ENCODE results near the gene GRAMD4.

The GRAMD4 gene

DNA sequence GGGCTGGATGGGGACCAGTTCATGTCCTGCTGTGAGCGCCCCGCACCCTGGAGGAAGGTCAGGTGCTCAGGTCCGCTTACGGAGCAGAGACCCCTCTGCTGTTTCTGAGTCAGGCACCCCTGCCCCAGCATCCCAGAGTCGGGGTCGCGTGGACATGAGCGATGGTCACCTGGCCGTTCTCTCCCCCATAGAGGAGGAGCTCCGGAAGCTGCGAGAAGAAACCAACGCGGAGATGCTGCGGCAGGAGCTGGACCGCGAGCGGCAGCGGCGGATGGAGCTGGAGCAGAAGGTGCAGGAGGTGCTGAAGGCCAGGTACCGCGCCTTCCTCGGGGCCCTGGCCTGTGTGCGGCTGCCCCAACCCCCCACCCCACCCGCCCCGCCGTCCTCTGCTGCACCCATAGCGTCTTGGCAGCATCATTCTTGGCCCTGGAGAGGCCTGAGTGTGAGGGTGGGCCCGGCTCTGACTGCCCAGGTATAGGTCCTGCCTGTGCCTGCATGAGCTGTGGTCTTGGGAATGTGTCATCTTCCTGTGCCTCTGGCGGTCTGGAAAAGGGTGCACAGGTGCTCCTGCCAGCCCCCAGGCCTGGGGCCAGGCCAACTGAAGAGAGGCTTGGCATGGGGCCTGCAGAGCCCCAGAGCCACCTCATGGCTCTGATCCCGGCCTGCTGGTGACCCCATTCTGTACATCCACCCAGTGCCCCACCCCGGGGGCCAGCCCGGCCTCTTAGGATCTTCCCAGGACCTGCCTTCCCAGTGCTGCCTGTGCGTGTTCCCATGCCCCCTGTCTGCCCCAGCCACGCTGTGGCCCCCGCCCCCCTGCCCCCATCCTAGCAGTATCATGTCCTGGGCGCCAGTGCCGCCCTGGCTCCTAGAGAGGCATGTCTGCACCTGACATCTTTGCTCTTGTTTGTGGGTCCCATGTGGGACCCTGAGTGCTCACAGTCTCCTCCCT, 38.1 kb downstream of the GRAMD4 start:
- no peak for DNase-seq

DNA sequence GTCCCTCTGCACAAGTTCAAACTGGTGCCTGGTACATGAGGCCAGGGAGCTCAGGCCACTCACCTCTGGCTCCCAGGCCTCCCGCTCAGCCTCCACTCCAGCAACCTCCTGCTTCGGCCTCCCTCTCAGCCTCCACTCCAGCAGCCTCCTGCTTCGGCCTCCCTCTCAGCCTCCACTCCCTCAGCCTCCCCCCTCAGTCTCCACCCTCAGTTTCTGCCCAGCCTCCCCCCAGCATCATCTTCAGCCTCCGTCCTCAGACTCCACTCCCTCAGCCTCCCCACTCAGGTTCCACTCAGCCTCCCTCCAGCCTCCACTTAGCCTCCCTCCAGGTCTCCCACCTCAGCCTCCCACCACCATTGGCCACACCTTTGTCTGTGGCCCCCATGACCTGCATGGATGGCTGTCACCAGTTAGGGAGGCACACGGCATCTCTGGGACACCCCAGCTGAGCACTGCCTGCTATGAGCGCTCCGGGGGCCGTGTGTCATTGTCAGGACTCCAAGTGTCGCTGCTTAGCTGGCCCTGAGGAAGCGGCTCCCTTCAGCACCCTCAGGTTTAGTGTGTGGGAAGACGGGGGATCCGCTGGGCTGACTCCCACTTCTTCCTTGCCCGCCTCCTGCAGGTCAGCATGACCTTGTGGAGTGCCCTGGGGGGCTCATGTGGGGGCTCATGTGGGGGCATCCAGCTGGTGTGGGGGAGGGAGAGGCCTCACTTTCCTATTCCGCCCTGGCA, 39.0 kb downstream of the GRAMD4 start:
- DNase-seq: no peak

DNA sequence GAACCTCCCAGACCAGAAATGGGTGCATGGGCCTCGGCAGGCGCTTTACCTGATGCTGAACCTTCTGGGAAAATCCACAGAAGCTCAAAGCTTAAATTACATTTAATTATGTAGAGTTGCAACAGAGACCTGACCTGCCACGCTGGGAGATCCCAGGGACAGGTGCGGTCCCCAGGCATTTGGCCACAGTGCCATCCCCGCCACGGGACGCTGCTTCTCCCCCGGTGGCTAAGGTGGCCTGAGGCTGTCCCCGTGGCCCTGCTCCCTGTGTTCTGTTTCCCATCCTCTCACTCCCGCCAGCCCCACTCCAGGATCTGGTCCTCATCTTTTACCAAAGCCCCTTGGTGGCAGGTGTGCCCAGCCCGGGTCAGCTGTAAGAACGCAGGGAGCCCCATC, 39.6 kb downstream of the GRAMD4 start:
- no peak for DNase-seq

DNA sequence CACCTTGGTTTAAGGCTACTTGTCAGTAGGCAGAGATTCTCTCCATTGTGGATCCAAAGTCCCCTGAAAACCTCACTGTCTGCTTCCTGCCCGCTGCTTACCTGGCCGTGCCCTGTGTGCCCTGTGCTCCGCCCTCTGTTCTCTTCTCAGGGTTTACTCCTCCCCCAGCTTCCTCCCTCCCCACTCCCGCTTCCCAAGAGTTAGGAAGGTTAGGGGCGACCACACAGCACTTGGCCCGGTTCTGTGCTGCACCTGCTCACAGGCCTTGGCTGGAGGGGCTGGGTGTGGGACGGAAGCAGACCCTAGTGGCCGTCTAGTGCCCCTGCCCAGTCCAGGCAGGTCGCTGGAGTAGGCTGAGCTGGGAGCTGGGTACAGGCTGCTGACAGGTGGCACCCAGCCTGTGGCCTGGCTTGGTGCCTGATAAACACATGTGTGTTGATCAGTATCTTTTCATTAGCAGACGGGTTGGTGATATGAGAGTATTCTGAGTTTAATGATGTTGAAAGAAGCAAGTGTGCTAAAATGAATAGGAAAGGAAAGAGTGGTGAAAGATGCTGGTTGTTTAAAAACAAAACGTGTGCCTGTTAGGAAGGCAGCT, 40.5 kb downstream of the GRAMD4 start:
- no peak for DNase-seq

DNA sequence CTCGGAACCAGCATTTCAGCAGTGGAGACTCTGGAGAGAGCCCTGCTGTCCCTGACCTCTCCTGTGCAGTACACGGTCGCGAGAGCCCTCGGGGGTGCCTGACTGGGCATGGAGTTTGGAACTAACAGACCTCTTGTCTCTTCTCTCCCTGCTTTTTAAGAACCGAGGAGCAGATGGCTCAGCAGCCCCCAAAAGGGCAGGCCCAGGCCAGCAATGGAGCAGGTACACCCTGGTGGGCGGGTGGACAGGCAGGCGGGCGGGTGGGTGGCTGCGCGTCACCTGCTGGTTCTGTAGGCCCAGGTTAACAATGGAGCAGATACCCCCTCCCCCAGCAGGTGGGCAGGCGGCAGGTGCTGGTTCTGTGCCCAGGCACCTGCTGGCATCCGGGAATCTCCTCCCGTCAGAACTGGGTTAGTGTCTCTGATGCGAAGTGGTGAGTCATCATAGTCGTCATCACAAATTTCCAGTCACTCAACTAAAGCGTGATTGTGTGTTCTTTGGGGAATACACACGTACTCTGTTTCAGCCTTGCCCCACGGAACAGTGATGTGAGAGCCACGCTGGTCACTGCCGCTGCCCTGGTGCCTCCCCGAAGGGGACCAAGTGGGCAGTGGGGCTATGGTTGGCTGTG, 41.1 kb downstream of the GRAMD4 start:
- DNase-seq: no peak

DNA sequence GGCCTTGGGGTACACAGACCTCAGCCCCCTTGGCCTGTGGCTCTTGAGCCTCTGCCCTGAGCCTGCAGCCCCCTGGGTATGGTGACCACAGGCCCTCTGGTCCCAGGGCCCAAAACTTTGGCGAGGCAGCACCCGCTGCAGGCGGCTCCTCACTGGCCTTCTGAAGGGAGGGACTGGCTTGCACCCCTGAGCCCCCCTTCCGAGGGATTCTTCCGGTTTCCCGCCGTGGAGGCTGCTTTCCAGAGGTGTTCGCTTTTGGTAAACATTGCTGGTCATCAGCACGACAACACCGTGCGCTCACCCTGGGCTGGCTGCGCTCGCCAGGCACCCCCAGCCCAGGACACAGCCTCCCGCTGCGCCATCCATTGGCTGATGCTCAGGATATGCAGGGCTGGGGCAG, 42.0 kb downstream of the GRAMD4 start:
- no peak for DNase-seq

DNA sequence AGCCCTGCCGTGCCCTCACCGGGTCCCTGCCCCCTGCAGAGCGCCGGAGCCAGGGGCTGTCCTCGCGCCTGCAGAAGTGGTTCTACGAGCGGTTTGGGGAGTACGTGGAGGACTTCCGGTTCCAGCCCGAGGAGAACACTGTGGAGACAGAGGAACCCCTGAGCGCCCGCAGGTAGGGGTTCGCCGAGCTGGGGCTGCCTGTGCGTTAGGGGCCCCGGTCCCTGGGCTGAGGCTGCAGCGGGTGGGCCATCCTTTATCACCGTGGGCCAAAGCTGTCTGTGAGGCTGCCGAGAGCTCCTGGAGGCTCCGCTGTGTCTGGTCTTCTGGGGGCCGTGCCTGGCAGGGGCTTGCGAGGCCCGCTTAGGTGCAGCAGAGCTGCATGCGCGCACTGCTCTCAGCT, 42.8 kb downstream of the GRAMD4 start:
- DNase-seq: no peak

DNA sequence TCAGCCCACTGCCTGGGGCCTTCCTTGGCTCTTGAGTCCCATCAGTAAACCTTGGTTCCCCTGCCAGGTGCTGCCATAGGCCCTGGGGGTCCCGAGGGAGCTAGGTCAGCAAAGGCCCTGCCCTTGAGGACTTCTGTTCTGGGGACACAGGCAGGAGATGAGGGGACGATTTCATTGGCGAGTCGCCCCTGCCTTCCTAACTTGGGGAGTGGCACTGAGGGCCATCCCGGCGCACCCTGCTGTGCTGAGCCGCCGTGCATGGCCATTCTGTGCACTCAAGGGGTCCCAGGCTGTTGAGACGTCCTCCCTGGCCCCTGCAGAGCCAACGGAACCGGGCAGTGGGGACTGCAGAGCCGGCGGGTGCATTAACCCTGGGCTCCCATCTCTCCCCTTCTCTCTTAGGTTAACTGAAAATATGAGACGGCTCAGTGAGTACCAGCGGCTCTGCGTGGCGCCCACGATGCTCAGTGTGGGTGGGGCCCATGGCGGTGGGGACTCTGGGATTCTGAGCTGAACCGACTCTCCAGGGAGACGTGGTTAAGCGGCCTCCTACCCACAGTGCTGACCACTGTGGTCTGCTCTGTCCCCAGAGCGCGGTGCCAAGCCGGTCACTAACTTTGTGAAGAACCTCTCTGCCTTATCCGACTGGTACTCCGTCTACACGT, 43.4 kb downstream of the GRAMD4 start:
- no peak for DNase-seq

DNA sequence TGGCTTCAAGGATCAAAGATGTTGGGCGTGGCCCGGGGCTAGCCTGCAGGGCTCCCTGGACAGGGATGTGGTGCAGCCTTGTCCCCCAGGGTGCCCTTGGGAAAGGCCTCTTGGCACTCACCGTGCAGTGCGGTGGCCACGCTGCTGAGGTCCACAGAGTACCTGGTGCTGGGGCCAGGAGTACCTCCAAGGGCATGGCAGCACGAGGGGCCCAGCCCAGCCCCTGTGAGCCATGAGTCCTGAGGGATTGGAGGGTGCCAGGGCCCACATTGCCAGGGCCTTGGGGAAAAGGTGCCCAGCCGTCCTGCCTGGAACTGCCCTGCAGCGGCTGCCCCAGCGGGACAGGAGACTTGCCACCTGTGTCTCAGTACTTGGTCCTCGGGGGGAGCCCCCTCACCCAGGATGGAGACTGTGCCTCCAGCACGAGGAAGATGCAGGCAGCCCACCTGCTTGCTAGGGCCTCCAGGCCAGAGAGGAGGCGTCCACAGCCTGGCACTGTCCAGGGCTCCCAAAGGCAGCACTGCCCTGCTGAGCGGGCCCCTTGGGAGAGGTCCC, 44.2 kb downstream of the GRAMD4 start:
- DNase-seq: no peak

DNA sequence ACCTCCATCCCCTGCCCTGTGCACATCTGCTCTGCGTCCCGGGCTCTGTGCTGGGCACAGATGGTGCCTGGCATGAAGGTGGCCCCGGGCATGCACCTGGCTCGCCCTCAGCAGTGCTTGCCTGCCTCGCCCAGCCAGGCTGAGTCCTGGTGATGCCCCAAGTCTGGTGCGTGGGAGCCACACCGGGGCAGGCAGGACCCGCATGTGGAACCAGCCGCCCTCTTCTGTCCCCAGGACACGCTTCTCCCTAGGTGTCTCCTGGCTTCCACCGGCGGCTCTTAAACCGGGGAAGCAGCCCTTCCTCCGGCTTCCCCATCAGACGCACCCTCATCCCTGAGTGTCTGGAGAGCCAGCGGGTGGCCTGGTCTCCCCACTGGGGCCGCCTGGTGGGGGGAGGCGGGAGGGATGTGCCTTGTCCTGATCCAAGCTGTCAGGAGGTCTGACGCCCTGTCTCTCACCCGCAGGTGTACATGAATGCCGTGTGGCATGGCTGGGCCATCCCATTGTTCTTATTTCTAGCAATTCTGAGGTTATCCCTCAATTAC, 45.0 kb downstream of the GRAMD4 start:
- no peak for DNase-seq

DNA sequence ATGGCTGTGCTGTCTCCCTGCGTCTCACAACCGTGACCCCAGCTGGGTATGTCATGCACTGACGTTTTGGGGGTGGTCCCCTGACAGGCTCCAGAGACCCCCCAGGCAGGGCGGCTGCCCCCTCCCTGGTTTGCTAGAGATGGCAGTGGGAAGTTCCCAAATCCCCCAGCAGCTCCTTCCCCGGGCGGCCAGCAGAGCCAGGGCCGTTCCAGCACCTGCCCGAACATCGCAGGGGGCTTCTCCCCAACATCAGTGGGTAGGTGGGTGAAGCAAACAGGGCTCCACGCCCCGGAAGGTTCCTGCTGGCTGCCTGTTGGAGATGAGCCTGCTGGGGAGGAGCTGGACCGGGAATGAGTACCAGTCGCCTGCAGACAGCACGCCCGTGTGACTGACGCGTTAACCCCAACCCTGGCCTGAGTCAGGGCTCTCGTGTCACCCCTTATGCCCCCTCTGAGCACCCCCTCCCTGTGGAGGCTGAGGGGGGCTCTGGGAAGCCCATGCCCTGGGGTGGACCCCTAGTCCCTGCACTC, 45.6 kb downstream of the GRAMD4 start:
- no peak for DNase-seq

DNA sequence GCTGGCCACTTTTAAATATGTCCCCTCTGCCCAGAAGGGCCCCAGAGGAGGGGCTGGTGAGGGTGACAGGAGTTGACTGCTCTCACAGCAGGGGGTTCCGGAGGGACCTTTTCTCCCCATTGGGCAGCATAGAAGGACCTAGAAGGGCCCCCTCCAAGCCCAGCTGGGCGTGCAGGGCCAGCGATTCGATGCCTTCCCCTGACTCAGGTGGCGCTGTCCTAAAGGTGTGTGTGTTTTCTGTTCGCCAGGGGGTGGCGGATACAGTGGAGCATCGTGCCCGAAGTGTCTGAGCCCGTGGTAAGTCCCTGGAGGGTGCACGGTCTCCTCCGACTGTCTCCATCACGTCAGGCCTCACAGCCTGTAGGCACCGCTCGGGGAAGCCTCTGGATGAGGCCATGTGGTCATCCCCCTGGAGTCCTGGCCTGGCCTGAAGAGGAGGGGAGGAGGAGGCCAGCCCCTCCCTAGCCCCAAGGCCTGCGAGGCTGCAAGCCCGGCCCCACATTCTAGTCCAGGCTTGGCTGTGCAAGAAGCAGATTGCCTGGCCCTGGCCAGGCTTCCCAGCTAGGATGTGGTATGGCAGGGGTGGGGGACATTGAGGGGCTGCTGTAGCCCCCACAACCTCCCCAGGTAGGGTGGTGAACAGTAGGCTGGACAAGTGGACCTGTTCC, 46.5 kb downstream of the GRAMD4 start:
- DNase-seq: no peak

DNA sequence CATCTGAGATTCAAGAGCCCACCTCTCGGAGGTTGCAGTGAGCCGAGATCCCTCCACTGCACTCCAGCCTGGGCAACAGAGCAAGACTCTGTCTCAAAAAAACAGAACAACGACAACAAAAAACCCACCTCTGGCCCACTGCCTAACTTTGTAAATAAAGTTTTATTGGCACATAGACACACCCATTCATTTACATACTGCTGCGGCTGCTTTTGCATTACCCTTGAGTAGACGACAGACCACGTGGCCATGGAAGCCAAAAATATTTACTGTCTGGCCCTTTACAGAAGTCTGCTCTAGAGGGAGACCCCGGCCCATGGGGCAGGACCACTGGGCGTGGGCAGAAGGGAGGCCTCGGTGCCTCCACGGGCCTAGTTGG, 47.0 kb downstream of the GRAMD4 start:
- no peak for DNase-seq

DNA sequence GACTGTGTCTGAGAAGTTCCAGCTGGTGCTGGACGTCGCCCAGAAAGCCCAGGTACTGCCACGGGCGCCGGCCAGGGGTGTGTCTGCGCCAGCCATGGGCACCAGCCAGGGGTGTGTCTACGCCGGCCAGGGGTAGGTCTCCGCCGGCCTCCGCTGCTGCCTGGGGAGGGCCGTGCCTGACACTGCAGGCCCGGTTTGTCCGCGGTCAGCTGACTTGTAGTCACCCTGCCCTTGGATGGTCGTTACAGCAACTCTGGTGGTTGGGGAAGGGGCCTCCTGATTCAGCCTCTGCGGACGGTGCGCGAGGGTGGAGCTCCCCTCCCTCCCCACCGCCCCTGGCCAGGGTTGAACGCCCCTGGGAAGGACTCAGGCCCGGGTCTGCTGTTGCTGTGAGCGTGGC, 47.9 kb downstream of the GRAMD4 start:
- DNase-seq: no peak

DNA sequence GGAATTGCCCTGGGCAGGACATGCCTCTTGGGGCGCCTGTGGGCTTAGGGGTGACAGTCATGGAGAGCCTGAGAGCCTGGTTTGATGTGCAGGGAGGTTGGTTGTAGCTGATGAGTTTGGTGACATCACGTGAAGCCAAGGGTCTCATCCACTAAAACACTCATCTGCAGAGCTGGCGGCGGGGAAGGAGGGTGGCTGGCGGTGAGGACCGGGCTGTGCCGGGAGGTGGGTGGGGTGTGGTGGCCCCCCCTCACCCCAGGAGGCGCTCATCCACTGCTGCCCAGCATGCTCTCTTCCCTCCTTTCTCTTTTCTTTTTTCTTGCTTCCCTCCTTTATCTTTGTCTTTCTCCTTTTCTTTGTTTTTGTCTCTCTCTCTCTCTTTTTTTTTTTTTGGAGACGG, 49.0 kb downstream of the GRAMD4 start:
- no peak for DNase-seq

DNA sequence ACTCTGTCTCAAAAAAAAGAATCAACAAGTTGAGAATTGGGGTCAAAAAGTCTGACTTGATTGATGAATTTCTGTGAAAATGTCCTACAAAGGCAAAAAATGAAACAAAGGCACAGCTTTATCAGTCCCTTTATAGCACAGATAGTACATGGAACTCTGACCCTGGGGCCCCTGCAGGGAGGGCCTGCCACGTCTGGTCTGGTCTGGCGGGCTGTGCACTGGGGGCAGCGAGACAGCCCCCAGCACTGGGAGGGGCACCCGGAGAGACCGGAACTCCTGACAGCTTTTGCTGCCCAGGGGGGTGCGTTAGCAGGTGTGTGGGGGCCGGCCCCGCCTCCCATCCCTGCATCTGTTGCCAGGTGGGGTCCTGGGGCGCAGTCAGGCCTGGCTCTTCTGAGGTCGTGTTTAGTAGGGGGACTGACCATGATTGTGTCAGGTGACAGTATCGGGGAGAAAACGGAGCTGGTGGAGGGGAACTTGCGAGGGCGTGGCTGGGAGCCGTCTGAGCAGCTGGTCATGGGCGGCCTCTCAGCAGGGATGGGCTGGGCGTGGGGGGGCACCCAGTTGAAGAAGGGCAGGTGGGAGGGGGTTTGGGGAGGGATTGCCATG, 51.7 kb downstream of the GRAMD4 start:
- DNase-seq: no peak

DNA sequence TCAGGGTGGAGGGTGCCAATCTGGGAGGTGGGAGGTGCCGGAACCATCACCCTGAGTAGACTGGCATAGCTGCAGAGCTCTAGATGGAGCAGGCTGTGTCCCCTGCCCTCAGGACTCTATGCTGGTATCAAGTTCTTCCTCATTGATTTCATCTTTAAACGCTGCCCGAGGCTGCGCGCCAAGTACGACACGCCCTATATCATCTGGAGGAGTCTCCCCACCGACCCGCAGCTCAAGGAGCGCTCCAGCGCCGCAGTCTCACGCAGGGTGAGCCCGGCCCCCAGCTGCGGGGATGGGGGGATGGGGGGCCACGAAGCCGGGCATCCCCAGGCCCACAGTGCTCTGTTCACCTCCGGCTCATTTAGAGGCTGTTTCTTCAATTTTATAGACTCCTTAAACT, 52.5 kb downstream of the GRAMD4 start:
- no peak for DNase-seq

DNA sequence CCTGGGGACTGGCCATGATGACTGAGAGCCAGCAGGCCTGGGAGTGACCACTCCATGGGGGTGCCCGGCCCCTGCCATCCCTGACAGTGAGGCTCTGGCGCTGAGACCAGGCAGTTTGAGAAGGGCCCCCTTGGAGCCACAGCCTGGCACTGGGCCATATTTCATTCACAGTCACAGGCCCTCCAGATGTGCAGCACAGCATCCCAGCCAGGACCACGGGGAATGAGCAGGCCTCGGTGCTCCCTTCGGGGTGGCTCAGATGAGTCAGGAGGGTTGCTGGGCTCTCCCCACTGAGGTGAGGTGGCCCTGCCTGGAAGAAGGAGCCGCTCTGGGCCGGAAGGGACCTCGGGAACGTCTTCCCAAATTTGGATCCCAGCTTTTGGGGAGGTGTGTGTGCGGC, 53.0 kb downstream of the GRAMD4 start:
- no peak for DNase-seq

DNA sequence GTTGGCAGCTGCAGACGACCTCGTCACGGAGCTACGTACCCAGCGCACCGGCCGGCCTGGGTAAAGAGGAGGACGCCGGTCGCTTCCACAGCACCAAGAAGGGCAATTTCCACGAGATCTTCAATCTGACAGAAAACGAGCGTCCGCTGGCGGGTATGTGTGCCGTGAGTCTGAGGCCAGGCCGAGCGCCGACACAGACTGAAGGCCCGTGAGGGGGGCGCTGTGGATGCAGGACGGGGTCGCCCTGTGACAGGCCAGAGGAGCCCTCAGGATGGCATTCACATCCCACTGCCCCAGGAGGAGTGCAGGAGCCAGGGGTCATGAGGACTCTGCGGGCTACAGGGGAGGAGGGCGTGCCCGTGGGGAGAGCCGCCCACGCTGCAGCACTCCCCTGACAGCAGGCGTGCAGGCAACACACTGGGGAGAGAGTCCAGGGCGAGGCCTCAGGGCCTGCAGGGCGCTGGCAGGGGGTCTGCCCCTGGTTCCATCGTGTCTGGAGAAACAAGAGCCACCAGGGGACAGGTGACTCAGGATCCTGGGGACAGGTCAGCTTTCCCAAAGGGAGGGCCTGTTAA, 53.6 kb downstream of the GRAMD4 start:
- DNase-seq: no peak

DNA sequence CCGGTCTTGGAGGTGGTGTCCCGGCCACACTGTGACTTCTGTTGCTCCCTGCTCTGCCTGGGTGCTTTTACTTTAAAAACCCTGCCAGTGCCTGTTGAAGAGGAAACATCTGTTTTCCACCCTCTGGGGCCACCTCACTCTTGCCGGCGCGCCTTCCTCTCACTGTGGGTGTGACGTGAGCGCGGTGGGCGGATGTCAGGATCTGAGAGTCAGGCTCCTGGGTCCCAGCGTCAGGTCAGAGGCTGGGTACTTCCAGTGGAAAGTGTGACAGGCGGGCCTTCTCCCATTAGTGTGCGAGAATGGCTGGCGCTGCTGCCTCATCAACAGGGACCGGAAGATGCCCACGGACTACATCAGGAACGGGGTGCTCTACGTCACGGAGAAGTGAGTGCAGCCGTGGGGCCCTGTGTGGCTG, 54.2 kb downstream of the GRAMD4 start:
- DNase-seq: no peak

DNA sequence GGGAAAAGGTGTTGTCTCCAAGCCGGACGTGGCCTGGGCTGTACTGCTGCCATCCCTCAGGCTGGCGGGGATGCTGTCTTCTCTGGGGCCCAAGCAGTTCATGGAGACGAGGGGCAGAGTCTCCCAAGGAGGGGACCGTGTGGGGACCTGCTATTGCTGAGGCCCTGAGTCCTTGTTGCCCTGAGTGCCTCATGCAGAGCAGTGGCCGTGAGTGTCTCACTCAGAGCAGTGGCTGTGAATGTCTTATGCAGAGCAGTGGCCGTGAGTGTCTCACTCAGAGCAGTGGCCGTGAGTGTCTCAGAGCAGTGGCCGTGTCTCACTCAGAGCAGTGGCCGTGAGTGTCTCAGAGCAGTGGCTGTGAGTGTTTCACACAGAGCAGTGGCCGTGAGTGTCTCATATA, 54.7 kb downstream of the GRAMD4 start:
- DNase-seq: no peak

Data from SW 1271 (cell line).